ENCODE measurements around the gene PPP2R2B.

The PPP2R2B gene

GRCh38 chr5:146889169-146889568, 10.6 kb upstream of the PPP2R2B start:
- no peak overlapping the region for H3K9ac ChIP-seq
- no peaks in the 10 kb centered on the region for H3K36me3 ChIP-seq
- no peak for TF ChIP-seq Cebpa-rat (IDR thresholded peaks at IDR 0.05)
- no peaks in the 10 kb centered on the region for H3K4me1 ChIP-seq
- H3K27me3 ChIP-seq: no peaks in the 10 kb centered on the region
- no peak overlapping the region for H3K4me3 ChIP-seq
- H3K4me2 ChIP-seq: no peak overlapping the region
- H3K9me3 ChIP-seq: no peaks in the 10 kb centered on the region
- H4K20me1 ChIP-seq: no peaks in the 10 kb centered on the region
- H3K27ac ChIP-seq: no peak overlapping the region

- Histone ChIP-seq H3K4me2 (no peak overlapping the region), H3K9ac (no peak overlapping the region), H3K9me3 (no peaks in the 10 kb centered on the region), H3K36me3 (no peaks in the 10 kb centered on the region), H3K27ac (no peak overlapping the region), H3K4me1 (no peaks in the 10 kb centered on the region), H4K20me1 (no peaks in the 10 kb centered on the region), H3K27me3 (no peaks in the 10 kb centered on the region), H3K4me3 (no peak overlapping the region)
- no peak for TF ChIP-seq Cebpa-rat (IDR thresholded peaks at IDR 0.05)
These were observed 9.9 kb upstream of the PPP2R2B start for GRCh38 chr5:146888351-146888978.

GRCh38 chr5:146884066-146884626, 5.6 kb upstream of the PPP2R2B start:
- H3K9me3 ChIP-seq: no peaks in the 10 kb centered on the region
- H3K36me3 ChIP-seq: no peaks in the 10 kb centered on the region
- H3K4me1 ChIP-seq: no peaks in the 10 kb centered on the region
- H3K4me2 ChIP-seq: no peak overlapping the region
- no peaks in the 10 kb centered on the region for H4K20me1 ChIP-seq
- H3K9ac ChIP-seq: no peak overlapping the region
- H3K4me3 ChIP-seq: no peak overlapping the region
- H3K27ac ChIP-seq: no peak overlapping the region
- peaks cover 9% of the 10 kb centered on the region for H3K27me3 ChIP-seq
- TF ChIP-seq Cebpa-rat (IDR thresholded peaks at IDR 0.05): no peak

GRCh38 chr5:146883511-146883910, 5.0 kb upstream of the PPP2R2B start:
- H3K4me3 ChIP-seq: no peak overlapping the region
- 0 out of 2 replicates have a peak, but pooled peaks cover 3% of the 10 kb centered on the region for H3K4me1 ChIP-seq
- H3K27ac ChIP-seq: no peak overlapping the region
- H4K20me1 ChIP-seq: no peaks in the 10 kb centered on the region
- peaks cover 15% of the 10 kb centered on the region for H3K27me3 ChIP-seq
- H3K9ac ChIP-seq: no peak overlapping the region
- no peak overlapping the region for H3K4me2 ChIP-seq
- 0 out of 2 replicates have a peak, but pooled peaks cover 3% of the 10 kb centered on the region for H3K9me3 ChIP-seq
- H3K36me3 ChIP-seq: no peaks in the 10 kb centered on the region
- TF ChIP-seq Cebpa-rat (IDR thresholded peaks at IDR 0.05): no peak

GRCh38 chr5:146880966-146881365, 2.4 kb upstream of the PPP2R2B start:
- Histone ChIP-seq H3K27ac (no peak overlapping the region), H3K9ac (no peak overlapping the region), H3K9me3 (0 out of 2 replicates have a peak, but pooled peaks cover 4% of the 10 kb centered on the region), H3K4me2 (no peak overlapping the region), H3K4me1 (peaks cover 11% of the 10 kb centered on the region), H3K4me3 (no peak overlapping the region), H3K27me3 (peaks cover 34% of the 10 kb centered on the region), H4K20me1 (no peaks in the 10 kb centered on the region), H3K36me3 (no peaks in the 10 kb centered on the region)
- TF ChIP-seq Cebpa-rat (IDR thresholded peaks at IDR 0.05): no peak

- Histone ChIP-seq H3K4me1 (peaks cover 11% of the 10 kb centered on the region), H3K9ac (no peak overlapping the region), H3K27me3 (peaks cover 34% of the 10 kb centered on the region), H3K9me3 (0 out of 2 replicates have a peak, but pooled peaks cover 4% of the 10 kb centered on the region), H3K27ac (no peak overlapping the region), H3K4me2 (peak overlapping the region; percentile 76), H3K4me3 (peak overlapping the region; percentile 63), H3K36me3 (no peaks in the 10 kb centered on the region), H4K20me1 (no peaks in the 10 kb centered on the region)
- TF ChIP-seq Cebpa-rat (IDR thresholded peaks at IDR 0.05): no peak
These were observed 628 bp downstream of the PPP2R2B start for GRCh38 chr5:146877783-146878475.

- no peaks in the 10 kb centered on the region for H3K36me3 ChIP-seq
- H3K4me1 ChIP-seq: peaks cover 11% of the 10 kb centered on the region
- no peak overlapping the region for H3K27ac ChIP-seq
- no peaks in the 10 kb centered on the region for H4K20me1 ChIP-seq
- H3K9ac ChIP-seq: no peak overlapping the region
- H3K9me3 ChIP-seq: 0 out of 2 replicates have a peak, but pooled peaks cover 4% of the 10 kb centered on the region
- peaks cover 34% of the 10 kb centered on the region for H3K27me3 ChIP-seq
- no peak for TF ChIP-seq Cebpa-rat (IDR thresholded peaks at IDR 0.05)
- H3K4me3 ChIP-seq: peak overlapping the region; percentile 63
- H3K4me2 ChIP-seq: peak overlapping the region; percentile 76
These were observed 1.3 kb downstream of the PPP2R2B start for GRCh38 chr5:146877178-146877681.

GRCh38 chr5:146873186-146873917, 5.2 kb downstream of the PPP2R2B start:
- no peaks in the 10 kb centered on the region for H4K20me1 ChIP-seq
- no peaks in the 10 kb centered on the region for H3K36me3 ChIP-seq
- H3K4me2 ChIP-seq: no peak overlapping the region
- TF ChIP-seq Cebpa-rat (IDR thresholded peaks at IDR 0.05): no peak
- H3K9me3 ChIP-seq: no peaks in the 10 kb centered on the region
- H3K27me3 ChIP-seq: peaks cover 17% of the 10 kb centered on the region
- H3K27ac ChIP-seq: no peak overlapping the region
- H3K9ac ChIP-seq: no peak overlapping the region
- H3K4me3 ChIP-seq: no peak overlapping the region
- peaks cover 8% of the 10 kb centered on the region for H3K4me1 ChIP-seq

GRCh38 chr5:146872188-146872587, 6.4 kb downstream of the PPP2R2B start:
- H3K4me1 ChIP-seq: peaks cover 1% of the 10 kb centered on the region; the same call in 1 of the 2 replicates
- no peak overlapping the region for H3K9ac ChIP-seq
- no peak overlapping the region for H3K27ac ChIP-seq
- H3K36me3 ChIP-seq: no peaks in the 10 kb centered on the region
- peaks cover 6% of the 10 kb centered on the region for H3K27me3 ChIP-seq
- H3K4me3 ChIP-seq: no peak overlapping the region
- no peaks in the 10 kb centered on the region for H4K20me1 ChIP-seq
- no peak overlapping the region for H3K4me2 ChIP-seq
- no peaks in the 10 kb centered on the region for H3K9me3 ChIP-seq
- TF ChIP-seq Cebpa-rat (IDR thresholded peaks at IDR 0.05): no peak

Measured in BLaER1 (cell line).